Activated CD4-positive, alpha-beta T cell treated with anti-CD3 and anti-CD28 coated beads, Interleukin-2, amount 50 U/mL, for 16 hours (primary cell): ENCODE measurements around the gene ZNF446.
"Not testable (repeated sequence)": the region's sequence is repeated elsewhere in the genome, so short reads cannot be mapped to it uniquely, and the experiment has no call there.

Experiments
- DNase-seq: peaks from one replicate; pipeline ENCODE4 v3.0.0-alpha.2; 2020

Gene ZNF446

DNA sequence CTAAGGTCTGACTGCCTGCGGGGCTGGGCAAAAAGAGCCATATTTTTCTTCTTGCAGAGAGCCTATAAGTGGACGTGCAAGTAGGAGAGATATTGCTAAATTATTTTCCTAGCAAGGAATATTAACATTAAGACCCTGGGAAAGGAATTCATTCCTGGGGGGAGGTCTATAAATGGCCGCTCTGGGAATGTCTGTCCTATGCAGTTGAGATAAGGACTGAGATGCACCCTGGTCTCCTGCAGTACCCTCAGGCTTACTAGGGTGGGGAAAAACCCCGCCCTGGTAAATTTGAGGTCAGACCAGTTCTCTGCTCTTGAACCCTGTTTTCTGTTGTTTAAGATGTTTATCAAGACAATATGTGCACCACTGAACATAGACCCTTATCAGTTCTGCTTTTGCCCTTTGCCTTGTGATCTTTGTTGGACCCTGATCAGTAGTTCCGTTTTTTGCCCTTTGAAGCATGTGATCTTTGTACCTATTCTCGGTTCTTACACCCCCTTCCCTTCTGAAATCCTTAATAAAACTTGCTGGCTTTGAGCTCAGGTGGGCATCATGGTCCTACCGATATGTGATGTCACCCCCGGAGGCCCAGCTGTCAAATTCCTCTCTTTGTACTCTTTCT, 31.6 kb downstream of the ZNF446 start:
- not testable (repeated sequence) for DNase-seq

DNA sequence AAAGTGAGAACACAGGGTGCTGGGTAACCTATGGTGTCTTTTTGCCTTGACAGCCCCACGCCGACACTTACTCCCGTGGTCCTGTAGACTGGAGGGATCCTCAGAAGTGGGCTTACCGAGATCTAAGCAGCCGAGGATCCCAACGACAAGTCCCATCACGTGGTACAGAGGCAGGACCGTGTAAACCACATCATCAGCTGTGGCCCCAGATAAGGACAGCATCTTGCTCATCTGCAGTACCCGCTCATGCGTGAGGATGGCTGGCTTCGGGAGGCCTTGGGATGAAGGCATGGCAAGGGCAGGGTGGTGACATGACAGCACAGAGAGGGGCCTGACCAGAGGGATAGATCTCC, 33.6 kb downstream of the ZNF446 start:
- DNase-seq = no peak

DNA sequence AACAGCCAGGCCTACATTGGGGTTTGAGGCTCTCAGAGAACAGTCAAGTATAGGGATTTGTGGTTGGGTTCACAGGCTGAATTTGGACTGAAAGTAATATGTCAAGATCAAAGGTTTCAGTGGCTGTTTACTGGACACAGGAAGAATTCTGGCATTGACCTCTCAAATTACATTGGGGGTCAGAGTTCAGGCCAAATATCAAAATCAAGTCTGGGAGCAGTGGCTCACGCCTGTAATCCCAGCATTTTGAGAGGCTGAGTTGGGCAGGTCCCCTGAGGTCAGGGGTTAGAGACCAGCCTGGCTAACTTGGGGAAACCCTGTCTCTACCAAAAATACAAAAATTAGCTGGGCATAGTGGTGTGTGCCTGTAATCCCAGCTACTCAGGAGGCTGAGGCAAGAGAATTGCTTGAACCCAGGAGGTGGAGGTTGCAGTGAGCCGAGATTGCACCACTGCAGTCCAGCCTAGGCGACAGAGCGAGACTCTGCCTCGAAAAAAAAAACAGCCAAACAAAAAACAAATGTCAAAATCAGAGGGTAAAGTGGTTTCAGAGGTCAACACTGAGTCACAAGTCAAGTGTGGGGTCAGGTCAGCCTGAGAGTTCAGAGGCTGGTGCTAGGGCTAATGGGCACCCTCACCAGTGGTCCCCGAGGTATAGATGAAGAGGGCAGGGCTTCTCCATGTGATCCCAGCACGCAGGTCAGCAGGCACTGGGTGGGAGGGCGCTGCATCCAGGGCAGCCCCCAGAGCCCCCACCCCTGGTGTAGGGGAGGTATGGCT, 34.1 kb downstream of the ZNF446 start:
- no peak for DNase-seq

DNA sequence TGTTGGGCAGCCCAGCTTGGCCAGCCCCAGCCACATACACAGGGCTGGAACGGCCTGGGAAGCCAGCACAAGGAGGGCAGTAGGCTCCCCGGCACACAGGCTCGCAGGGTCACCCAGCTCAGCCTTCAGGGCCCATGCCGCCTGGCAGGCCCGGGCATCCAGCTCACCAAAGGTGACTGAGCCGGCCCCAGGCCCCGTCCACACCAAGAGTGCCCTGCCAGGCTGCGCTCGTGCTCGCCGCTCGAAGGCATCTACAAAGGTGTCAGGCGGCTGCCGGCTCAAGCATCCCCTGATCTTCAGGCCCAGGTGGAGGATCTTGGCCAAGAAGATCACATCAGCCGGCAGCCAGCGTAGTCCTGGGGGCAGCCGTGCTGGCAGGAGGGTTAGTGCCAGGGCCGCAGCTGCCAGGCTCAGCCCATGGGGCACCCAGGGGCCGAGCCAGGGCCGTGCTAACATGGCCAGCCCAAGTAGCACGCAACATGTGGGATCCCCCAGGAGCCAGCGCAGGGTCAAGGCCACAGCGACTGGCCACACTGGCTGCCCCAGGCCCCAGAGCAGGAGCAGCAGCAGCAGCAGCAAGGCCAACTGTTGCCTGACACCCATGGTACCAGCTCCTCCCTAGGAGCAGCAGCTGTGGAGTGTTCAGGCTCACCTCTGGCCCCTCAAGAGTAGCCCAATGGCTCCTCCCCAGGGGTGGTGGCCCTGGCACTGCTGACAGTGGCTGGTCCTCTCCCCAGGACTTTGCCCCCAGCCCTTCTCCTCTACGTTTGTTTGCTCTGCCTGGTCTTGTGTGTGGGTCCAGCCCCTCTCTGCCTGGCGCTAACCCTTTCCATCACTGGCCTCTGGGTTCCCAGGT, 35.4 kb downstream of the ZNF446 start, which contains the start of gene SLC27A5:
Gene SLC27A5 (minus strand): TSS at position 640 of the 856 bp plus-strand sequence. CDS start 37 bp downstream, at position 603.
- DNase-seq = no peak

GRCh38 chr19:58513213-58513693, 37.1 kb downstream of the ZNF446 start:
- no peak for DNase-seq

DNA sequence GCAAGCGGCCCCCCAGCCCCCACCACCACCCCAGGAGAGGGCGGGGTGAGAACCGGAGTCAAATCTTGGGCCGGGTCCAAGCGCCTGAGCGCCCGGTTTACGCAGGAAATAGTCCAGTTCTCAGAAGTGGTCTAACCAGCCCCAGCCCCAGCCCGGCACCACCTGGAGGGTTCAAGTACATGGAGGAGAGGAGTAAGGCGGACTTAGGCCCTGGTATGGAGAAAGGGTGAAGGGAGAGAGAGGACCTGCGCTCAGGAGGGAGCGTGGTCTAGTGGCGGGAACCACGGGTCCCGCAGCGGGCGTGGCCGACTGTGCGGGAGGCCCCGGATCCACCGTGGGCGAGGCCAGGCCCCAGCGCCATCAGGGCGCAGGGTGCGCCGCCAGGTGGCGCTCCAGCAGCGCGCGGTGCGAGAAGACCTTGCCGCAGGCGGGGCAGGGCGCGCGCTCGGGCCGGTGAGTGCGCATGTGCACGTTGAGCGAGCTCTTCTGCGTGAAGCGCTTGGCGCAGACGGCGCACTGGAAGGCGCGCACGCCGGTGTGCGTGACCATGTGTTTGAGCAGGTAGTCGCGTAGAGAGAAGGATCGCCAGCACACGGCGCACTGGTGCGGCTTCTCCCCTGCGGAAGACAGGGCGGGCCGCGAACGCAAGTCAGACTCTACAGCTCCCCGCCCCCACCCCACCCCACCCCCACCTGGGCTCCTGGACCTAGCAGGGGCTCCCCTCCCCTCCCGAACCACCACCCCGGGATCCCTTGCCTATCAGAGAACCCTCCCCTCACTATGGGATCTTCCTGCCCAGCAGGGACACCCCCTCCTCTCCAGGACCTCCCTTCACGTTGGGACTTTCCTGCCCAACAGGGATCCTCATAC, 37.8 kb downstream of the ZNF446 start:
- DNase-seq = peak; percentile 97

DNA sequence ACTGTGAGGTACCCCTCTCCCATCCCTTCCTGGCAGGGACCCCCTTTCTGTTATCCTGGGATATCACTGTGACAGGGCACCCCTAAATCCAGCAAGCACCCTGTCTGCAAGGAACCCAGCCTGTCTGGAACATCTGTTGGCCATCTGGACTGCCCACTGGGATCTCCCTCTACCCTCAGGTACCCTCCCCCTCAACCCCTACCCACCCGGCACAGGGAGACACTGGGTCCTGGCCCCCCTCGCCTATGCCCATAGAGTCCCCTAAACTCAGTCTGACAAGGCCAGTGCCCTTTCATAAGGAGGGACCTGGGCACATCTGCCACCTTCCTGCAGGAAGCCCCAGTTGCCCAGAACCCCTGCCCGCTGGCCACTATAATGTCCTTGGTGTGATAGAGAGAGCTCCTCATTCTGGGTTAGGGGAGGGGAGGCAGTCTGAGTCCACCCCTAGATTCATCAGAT, 38.4 kb downstream of the ZNF446 start:
- DNase-seq = no peak

GRCh38 chr19:58515259-58515658, 39.1 kb downstream of the ZNF446 start:
- no peak for DNase-seq

- no peak for DNase-seq
These were observed 40.2 kb downstream of the ZNF446 start for GRCh38 chr19:58516246-58516836.

DNA sequence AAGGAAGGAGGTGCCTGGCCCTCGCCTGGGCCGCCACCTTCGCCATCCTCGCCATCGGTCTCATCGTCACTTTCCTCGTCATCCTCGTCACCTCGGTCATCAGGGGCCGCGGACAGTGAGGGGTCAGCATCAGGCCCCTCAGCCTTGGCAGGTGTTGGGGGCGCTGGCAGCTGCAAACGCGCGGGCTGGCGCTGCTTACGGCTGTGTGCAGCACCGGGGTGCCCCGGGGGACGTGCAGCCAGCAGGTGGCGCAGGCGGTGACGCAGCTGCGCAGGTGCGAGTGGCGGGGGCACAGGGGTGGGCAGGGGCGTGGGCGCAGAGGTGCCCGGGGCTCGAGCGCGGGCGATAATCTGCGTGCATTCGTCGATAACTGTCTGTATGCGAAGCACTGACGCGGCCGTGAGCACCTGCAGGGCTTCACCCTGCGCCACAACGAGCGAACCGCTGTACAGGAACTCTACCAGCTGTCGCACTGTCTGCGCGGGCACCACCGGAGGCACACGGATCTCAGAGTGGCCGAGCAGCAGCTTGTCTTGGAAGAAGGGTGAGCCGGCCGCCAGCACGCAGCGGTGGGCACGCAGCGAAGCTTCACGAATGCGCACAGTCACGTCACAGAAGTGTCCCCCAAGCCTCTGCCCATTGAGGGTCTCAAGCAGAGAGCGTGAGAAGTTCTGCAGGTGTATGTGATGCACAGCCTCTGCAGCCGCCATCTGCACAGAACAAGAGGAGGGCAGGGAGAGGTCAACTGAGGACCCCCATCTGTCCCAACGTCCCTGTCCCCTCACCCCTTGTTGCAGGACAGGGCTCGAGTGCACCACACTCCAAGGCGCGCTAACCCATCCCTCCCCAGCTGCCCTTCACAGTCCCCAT, 41.0 kb downstream of the ZNF446 start:
- no peak for DNase-seq

- peak; percentile 32 for DNase-seq
These were observed 42.3 kb downstream of the ZNF446 start for GRCh38 chr19:58518256-58519086.

- DNase-seq = peak; percentile 55
These were observed 42.9 kb downstream of the ZNF446 start for GRCh38 chr19:58519087-58519354.

DNA sequence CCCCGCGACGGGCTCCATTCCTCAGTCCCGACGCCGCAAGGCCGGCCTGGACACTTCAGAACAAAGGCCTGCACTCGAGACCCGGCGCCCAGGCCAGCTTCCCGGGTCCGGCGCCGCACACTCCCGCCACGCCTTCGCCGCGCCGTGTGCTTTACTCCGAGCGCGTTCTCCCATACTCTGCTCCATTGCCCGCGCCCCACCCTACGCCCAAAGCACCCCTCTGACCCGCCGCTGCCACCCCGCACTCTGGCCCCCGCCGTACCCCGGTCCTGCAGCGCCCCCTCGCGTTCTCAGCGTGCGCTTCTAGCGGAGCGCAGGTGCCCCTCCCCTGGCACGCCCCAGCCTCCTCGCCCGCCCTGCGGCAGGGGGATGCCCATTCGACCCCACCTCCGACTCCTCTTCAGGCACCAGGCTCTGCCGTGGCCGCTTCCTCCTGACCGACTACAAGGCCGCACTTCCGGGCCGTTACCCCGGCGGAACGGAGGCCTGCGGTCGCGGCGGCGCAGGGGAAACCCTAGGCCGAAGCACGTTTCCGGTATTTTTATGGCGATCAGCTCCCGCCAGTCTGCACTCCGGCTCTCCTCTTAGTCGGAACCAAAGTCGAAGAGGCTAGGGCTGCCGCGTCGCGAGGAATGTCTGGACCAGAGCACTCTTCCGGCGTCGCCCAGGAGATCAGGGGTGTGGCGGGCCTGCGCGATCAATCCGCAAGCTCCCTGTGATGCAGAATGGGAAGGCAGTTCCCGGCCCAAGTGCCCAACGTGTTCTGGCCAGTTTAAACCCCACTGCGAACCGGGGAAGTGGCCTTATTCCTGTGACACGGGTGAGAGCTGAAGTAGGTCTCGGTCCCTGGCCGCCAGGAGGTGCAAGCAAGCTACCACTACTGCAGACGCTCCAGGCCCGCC, 43.5 kb downstream of the ZNF446 start, which contains the start of gene ZBTB45:
Gene ZBTB45 (minus strand): TSS at position 456 of the 902 bp plus-strand sequence. CDS start 2,137 bp downstream, outside the sequence.
- DNase-seq = peak; percentile 97

- DNase-seq = no peak
These were observed 44.1 kb downstream of the ZNF446 start for GRCh38 chr19:58520257-58520599.

GRCh38 chr19:58521651-58522050, 45.5 kb downstream of the ZNF446 start:
- DNase-seq = no peak

GRCh38 chr19:58522709-58523108, 46.6 kb downstream of the ZNF446 start:
- DNase-seq = no peak

DNA sequence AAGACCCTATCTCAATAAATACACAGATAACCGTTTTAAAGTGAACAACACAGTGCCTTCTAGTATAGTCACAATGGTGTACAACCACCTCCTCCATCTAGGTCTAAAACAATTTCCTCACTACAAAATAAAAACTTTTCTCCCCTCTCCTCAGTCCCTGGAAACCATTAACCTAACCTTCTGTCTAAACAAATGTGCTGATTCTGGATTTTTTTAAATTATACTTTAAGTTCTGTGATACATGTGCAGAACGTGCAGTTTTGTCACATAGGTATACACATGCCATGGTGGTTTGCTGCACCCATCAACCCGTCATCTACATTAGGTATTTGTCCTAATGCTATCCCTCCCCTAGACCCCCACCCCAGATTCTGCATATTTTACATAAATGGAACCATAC, 53.3 kb downstream of the ZNF446 start:
- DNase-seq = no peak
